GM21515 (cell line): ENCODE results near the gene GPNMB.

Experiments used
- ATAC-seq: cut with Tn5 transposase; IDR thresholded peaks from one replicate; pipeline ENCODE4 v1.9.1; 2021; ENCODE audit not compliant: unreplicated experiment

The GPNMB gene

GRCh38 chr7:23228412-23228811, 18.2 kb upstream of the GPNMB start:
- ATAC-seq = no peak

DNA sequence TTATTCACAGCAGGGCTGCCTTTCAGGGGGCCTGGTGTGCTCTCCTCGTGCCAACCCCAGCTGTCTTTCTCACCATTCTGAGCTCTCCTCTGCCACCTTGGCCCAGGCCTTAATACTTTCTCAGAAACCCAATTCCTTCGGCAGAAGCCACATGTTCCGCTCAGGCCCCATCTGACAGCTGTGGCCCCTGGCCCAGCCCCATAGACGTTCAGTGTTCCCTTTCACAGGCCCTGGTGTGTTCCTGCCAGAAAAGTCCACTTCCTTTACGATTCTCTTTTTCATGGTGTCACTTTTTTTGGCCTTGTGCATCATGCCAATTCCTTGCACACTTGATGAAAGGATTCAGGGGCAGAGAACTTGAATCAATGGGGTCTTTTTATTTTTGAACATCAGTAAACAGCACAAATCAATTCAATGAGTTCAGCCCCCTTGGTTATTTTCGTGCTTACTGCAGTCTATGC, 15.9 kb upstream of the GPNMB start:
- no peak for ATAC-seq

- ATAC-seq = no peak
These were observed 13.6 kb upstream of the GPNMB start for GRCh38 chr7:23232966-23233365.

- peak; percentile 97 for ATAC-seq
These were observed 11.8 kb upstream of the GPNMB start for GRCh38 chr7:23234569-23235296.

DNA sequence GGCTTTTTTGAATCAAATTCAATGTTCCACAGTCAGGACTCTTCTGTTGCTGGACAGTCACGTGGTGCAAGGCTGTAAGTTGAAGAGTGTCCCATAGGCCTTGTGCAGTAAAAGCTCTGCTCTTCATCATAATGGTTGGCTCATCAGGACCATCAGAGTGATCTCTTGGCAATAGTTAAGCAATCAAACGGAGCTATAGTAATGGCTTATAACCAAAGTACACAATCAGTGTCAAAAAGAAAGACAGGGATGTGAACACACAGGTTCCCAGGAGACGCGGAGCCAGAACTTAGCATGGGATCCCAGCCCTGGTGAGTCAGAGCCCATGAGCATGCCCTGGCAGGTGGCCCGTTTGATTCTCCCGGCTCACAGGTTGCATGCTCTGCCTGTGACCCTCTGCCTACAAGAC, 10.8 kb upstream of the GPNMB start:
- no peak for ATAC-seq

DNA sequence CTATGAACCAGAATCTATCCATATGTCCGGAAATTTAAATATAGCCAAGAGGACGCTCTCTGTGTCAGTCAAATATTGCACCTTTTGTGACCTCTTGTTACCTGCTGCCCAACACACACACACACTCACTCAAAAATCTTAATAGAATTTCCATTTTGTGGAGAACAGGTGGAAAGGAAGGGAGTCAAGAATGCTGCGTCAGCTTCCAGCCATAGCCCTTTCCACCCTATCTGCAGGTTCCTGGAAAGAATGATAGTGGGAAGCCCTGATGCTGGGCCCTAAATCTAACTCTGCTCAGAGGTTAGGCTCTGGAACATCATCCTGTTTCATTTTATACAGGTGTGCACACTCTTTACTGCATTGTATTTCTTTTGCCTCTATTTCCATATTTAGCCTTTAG, 9.6 kb upstream of the GPNMB start:
- ATAC-seq = no peak

DNA sequence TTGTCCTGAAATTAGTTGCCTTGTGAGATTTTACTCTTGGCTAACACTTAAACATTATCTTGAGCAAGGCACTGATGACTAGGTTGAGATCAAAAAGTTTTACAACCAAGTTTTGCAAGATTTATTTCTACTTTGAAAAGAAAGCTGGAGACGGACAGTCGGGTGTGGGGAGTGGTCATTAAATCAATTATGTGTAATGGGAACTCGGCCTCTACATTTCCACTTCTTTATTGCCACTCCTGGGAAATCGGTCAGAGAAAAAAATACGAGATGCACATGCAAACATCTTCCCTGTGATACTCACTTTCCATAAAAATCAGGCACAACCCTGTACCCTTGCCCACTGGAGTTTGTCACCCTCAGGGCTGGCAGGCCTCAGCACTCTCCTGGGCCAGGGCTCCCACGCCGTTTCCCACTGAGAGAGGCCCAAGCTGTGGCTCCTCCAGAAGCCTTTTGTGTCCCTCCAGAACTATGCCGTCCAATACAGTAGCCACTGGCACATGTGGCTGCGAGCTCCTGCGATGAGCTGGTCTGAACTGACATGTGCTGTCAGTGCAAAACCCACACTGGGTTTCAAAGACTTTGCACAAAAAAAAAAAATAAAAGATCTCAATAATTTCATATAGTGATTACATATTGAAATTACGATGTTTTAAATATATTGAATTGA, 7.5 kb upstream of the GPNMB start:
- no peak for ATAC-seq

- ATAC-seq = no peak
These were observed 6.9 kb upstream of the GPNMB start for GRCh38 chr7:23239698-23240097.

DNA sequence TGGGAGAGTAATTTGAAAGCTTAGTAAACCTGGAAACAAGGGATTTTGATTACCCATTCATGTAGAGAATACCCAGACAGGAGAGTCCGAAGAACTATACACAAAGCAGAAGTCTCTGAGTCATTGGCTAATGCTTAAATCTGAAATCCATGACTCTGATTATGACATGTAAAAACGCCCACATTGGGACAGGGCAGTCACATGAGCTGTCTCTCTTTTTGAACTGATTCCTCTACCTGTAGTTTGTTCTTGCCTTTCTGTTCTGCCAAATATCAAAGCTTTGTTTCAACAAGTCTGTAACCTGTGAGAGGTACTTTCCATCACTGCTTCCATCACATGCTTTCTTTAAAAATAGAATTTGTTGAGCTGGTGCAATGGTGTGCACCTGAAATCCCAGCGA, 4.3 kb upstream of the GPNMB start:
- ATAC-seq = no peak

DNA sequence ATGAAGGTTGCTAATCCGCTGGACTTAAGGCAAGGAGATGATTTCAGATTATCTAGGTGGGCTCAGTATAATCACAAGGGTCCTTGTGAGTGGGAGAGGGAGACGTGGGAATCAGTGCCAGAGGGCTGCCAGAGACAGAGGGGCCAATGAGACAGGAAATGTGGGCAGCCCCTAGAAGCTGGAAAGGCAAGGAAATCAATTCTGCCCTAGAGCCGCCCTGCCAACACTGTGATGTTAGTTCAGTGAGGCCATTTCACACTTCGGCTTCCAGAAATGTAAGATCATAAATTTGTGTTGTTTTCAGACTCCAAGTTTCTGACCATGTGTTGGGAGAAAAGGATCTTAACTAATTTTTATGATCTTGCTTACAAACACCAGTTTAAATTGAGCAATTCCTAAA, 3.6 kb upstream of the GPNMB start:
- no peak for ATAC-seq

DNA sequence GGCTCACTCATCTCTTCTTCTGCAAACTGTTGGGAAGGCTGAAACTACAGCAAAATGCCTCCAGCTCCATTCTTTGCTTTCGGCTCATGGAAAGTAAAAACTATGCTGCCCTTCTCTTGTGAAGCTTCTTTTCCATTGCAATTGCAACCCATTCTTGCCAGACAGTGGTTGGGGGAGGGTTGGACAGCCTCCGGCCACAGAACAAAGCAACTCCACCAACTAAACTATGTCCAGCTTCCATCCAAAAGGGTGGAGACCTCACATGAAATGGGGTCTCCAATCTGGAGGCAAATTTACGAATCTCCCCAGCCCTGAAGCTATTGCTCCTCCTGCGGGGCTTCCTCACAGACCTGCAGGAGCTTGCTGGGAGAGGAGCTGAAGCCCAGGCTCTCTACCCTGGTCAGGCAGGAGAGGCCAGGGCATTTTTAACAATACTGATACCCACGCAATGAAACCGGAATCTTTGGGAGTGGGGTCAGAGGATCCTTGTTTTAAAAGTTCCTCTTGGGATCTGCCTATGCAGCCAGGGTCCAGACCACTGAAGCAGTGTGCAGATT, 549 bp downstream of the GPNMB start:
- ATAC-seq = no peak

DNA sequence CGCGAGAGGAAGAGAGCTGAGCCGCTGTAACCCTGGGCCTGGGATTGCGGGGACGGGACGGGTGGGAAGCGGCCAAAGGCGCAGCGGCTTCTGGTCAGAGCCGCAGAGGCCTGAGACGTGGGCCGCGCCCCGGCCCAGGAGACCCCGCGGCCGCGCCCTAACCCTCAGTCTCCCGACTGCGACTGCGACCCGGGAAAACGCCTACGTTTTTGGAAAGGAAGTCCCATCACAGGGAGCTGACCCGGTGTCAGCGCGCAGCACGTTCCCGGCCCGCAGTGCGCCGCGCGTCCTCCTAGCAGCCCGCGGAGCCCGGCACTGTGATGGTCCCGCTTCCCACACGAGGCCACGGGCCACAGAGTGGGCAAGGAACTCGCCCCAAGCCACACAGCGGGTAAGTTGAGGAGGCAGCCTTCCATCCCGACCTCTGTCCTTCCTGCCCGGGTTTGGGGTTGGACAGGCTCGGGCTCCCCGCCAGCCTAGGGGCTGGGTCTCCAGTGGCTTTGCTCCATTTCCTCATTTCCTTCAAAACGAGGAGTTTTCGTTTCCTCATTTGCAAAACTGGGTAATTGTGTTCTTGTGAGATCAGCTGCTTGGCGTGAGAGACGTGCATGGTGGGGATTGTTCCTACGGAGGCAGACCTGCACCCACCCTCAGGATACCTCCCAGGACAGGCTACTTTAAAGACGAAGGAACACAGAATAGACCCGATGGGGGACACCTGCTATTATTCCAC, 1.2 kb downstream of the GPNMB start:
- ATAC-seq = no peak

DNA sequence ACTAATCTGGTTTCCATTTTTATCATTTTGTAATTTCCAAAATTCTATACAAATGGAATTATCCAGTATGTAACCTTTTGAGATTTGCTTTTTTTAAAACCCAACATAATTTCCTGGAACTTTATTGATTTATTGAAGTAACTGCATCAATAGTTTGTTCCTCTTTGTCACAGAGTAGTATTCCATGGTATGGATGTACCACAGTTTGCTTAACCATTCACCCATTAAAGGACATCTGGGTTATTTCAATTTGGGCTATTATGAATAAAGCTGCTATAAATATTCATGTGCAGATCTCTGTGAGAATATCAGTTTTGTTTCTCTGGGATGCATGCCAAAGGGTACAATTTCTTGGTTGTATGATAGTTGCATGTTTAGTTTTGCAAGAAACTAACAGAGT, 2.9 kb downstream of the GPNMB start:
- no peak for ATAC-seq

GRCh38 chr7:23254051-23254681, 7.6 kb downstream of the GPNMB start:
- ATAC-seq = no peak

- no peak for ATAC-seq
These were observed 10.2 kb downstream of the GPNMB start for GRCh38 chr7:23256731-23257130.

DNA sequence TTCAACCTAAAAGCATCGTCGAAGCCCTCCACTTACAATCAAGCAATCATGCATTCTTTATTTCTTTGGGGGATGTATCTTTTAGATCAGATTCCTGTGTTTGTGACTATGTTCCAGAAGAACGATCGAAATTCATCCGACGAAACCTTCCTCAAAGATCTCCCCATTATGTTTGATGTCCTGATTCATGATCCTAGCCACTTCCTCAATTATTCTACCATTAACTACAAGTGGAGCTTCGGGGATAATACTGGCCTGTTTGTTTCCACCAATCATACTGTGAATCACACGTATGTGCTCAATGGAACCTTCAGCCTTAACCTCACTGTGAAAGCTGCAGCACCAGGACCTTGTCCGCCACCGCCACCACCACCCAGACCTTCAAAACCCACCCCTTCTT, 13.8 kb downstream of the GPNMB start:
- ATAC-seq = no peak

- peak; percentile 88 for ATAC-seq
These were observed 15.4 kb downstream of the GPNMB start for GRCh38 chr7:23261843-23262452.

DNA sequence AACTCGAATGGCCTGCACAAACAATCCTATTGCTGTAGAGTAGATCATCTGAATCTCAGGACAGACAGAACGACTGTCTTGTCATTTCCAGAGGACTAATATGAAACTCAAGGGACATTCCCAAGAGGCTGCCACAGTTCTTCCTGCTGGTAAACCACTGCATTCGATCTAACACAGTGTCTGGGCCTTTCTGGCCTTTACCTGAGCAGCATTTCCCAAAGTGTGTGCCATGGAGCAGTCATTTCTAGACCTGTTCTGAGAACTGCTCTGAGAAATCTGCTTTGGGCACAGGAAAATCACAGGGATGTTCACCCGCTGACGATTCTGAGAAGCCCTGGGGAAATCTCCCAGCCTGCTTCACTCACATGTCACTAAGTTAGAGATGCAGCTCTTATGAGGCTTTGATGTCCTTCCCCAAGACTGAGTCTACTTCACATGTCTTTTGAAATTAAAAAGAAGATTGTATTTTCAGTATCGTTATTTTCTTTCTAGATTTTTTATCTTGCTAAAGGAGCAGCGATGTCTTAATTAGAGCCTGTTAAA, 18.4 kb downstream of the GPNMB start:
- ATAC-seq = no peak

GRCh38 chr7:23266918-23267317, 20.3 kb downstream of the GPNMB start:
- no peak for ATAC-seq

GRCh38 chr7:23267357-23267756, 20.8 kb downstream of the GPNMB start:
- ATAC-seq = no peak

DNA sequence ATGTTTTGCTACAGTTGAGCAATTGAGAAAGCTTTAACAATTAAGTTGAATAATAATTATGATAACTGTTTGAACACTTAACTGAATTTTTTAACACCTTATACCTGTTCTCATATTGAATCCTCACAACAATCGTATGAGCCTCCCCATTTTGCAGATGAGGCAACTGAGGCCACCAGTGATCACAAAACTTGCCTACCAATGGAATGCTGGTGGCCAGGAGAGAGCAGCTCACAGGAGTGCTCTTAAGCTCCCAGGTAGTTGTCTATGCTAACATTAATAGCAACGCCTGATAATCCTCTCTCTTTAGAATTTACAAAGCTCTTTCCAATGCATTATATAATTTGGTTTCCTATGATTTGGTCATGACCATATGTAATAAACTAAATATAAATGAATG, 21.6 kb downstream of the GPNMB start:
- ATAC-seq = no peak
